ENCODE measurements around the gene RFX2. TPM values are rescaled to one million over a fixed set of nuclear protein-coding genes. Genes with fewer than 3 reads are reported as not detected.

RFX2 gene
- total and polyA plus RNA-seq, 9 of the 15 experiments (the other 6 are each of a cell fraction or from before 2014, with no cell fraction given) = 3.6 to 18.7 (median 8.7) TPM

GRCh38 chr19:6030214-6030507 is 80.1 kb downstream of the RFX2 start:
- H3K9ac ChIP-seq (ENCODE audit: insufficient read depth in 1 of 2, low read depth in 2 of 2, low read length in 2 of 2) = no peak overlapping the region
- no peak overlapping the region for H3K4me3 ChIP-seq
- WGBS (ENCODE audit: insufficient coverage, low coverage, missing lambda C conversion rate) = 58% methylated on average over 3 of the region's 3 CpGs
- POLR2A ChIA-PET = no interaction called here
- no peaks in the 10 kb centered on the region for H3K79me2 ChIP-seq (ENCODE audit: control insufficient read depth, insufficient read depth, low read length)
- H3K4me2 ChIP-seq (ENCODE audit: insufficient read depth, low read length) = no peak overlapping the region
- no peaks in the 10 kb centered on the region for H4K20me1 ChIP-seq (replicated peaks; ENCODE audit: control insufficient read depth, insufficient read depth, low read length)
- H3K27ac ChIP-seq (ENCODE audit: extremely low read depth, low read depth, low read length) = no peak overlapping the region
- no peaks in the 10 kb centered on the region for H3K4me1 ChIP-seq (replicated peaks in 1 of 2; ENCODE audit: control insufficient read depth in 2 of 2, insufficient read depth in 2 of 2, low read length in 2 of 2)
- in situ Hi-C loops (cut with MboI) = no loop called here
- no peak for FAIRE-seq
- no peaks in the 10 kb centered on the region for H3K9me1 ChIP-seq (ENCODE audit: control insufficient read depth, insufficient read depth, low read length)
- CTCF ChIA-PET (ENCODE audit: low intra/inter-chr PET ratio) = no interaction called here
- no peaks in the 10 kb centered on the region; the same call in 1 of the 2 replicates for H3K9me3 ChIP-seq (replicated peaks; ENCODE audit: control insufficient read depth, insufficient read depth, low read depth, low read length)
- no peak overlapping the region for H2AFZ ChIP-seq (ENCODE audit: low read depth, low read length)
- ATAC-seq = no peak
- no peaks in the 10 kb centered on the region for H3K27me3 ChIP-seq (ENCODE audit: control insufficient read depth in 2 of 2, insufficient read depth in 2 of 2, low read length in 2 of 2)
- BruUV-seq (replicated peaks) = no TSS peak
- no peak for DNase-seq (ENCODE audit: extremely low read depth in 1 of 4, low spot score in 3 of 4)
- H3K36me3 ChIP-seq (ENCODE audit: control insufficient read depth, insufficient read depth, low read length) = no peaks in the 10 kb centered on the region; the same call in 2 of the 3 replicates
- intact Hi-C loops (cut with micrococcal nuclease) = no loop called here
- TF ChIP-seq ZNF507 (tag; conservative IDR thresholded peaks at IDR 0.05) = 0 out of 2 replicates have a peak, but pooled peaks have one; percentile 17
- no peak for TF ChIP-seq NCOA6 (IDR thresholded peaks at IDR 0.05)

GRCh38 chr19:6026390-6027227 is 83.7 kb downstream of the RFX2 start:
- Histone ChIP-seq H3K27me3 (ENCODE audit: control insufficient read depth in 2 of 2, insufficient read depth in 2 of 2, low read length in 2 of 2) (no peaks in the 10 kb centered on the region), H3K4me3 (no peak overlapping the region), H3K9ac (ENCODE audit: insufficient read depth in 1 of 2, low read depth in 2 of 2, low read length in 2 of 2) (no peak overlapping the region), H3K36me3 (ENCODE audit: control insufficient read depth, insufficient read depth, low read length) (no peaks in the 10 kb centered on the region; the same call in 2 of the 3 replicates), H4K20me1 (replicated peaks; ENCODE audit: control insufficient read depth, insufficient read depth, low read length) (peaks cover under 1% of the 10 kb centered on the region; the same call in 1 of the 2 replicates), H3K4me1 (replicated peaks in 1 of 2; ENCODE audit: control insufficient read depth in 2 of 2, insufficient read depth in 2 of 2, low read length in 2 of 2) (peaks cover 0 to 17% of the 10 kb centered on the region in 2 experiments; a peak in 2 of 5 replicates), H3K9me1 (ENCODE audit: control insufficient read depth, insufficient read depth, low read length) (peaks cover 2% of the 10 kb centered on the region), H3K27ac (ENCODE audit: extremely low read depth, low read depth, low read length) (no peak overlapping the region), H3K79me2 (ENCODE audit: control insufficient read depth, insufficient read depth, low read length) (no peaks in the 10 kb centered on the region), H2AFZ (ENCODE audit: low read depth, low read length) (no peak overlapping the region), H3K4me2 (ENCODE audit: insufficient read depth, low read length) (no peak overlapping the region), H3K9me3 (replicated peaks; ENCODE audit: control insufficient read depth, insufficient read depth, low read depth, low read length) (no peaks in the 10 kb centered on the region; the same call in 1 of the 2 replicates)
- in situ Hi-C loops (cut with MboI) (no loop called here), intact Hi-C loops (cut with micrococcal nuclease) (no loop called here)
- TF ChIP-seq FIP1L1 (IDR thresholded peaks at IDR 0.05; ENCODE audit: low read depth, low read length, poor library complexity, severe bottlenecking) (no peak), BRD9 (IDR thresholded peaks at IDR 0.05; ENCODE audit: low read depth, partially characterized antibody) (no peak), YBX1 (IDR thresholded peaks at IDR 0.05) (no peak), ZNF174 (CRISPR knock-in tag; IDR thresholded peaks at IDR 0.05) (no peak), E2F6 (IDR thresholded peaks at IDR 0.05; ENCODE audit: borderline replicate concordance in 1 of 2, extremely low read depth in 1 of 2, insufficient read depth in 1 of 2, insufficient read length in 1 of 2, low read depth in 1 of 2, low read length in 1 of 2, poor library complexity in 1 of 2, severe bottlenecking in 1 of 2) (no peak), FOXK1 (CRISPR knock-in tag; IDR thresholded peaks at IDR 0.05; ENCODE audit: borderline replicate concordance) (no peak)
- ATAC-seq = no peak
- BruUV-seq (replicated peaks) = no TSS peak
- no peak for DNase-seq (ENCODE audit: extremely low read depth in 1 of 4, low spot score in 3 of 4)
- CTCF ChIA-PET (ENCODE audit: low intra/inter-chr PET ratio) = no interaction called here
- FAIRE-seq = no peak
- WGBS (ENCODE audit: insufficient coverage, low coverage, missing lambda C conversion rate) = 85% methylated on average over 29 of the region's 30 CpGs
- POLR2A ChIA-PET = interaction anchor here (0.5 to 1.1 kb wide), 4 partner anchors 14 to 203 kb away, joined by 3 to 4 read pairs (median 3); no protein-coding TSS in a partner anchor
